Activated effector memory CD4-positive, alpha-beta T cell treated with anti-CD3 and anti-CD28 coated beads, Interleukin-2, amount 50 U/mL, for 16 hours (primary cell): ENCODE results near the gene ZYX.

Experiments
- DNase-seq: peaks from one replicate; pipeline ENCODE4 v3.0.0-alpha.2; 2020

The ZYX gene

GRCh38 chr7:143363016-143363937, 17.9 kb upstream of the ZYX start:
- DNase-seq = no peak

GRCh38 chr7:143367972-143368371, 13.2 kb upstream of the ZYX start:
- no peak for DNase-seq

GRCh38 chr7:143368387-143368786, 12.8 kb upstream of the ZYX start:
- DNase-seq = no peak

GRCh38 chr7:143369678-143370651, 11.2 kb upstream of the ZYX start:
- DNase-seq = no peak

GRCh38 chr7:143372070-143372469, 9.1 kb upstream of the ZYX start:
- DNase-seq = peak; percentile 79

- no peak for DNase-seq
Measured at GRCh38 chr7:143373255-143373794, 7.8 kb upstream of the ZYX start.

GRCh38 chr7:143374561-143374960, 6.6 kb upstream of the ZYX start:
- no peak for DNase-seq

- no peak for DNase-seq
Measured at GRCh38 chr7:143375298-143376034, 5.7 kb upstream of the ZYX start.

GRCh38 chr7:143376396-143376795, 4.7 kb upstream of the ZYX start:
- no peak for DNase-seq

- no peak for DNase-seq
Measured at GRCh38 chr7:143379611-143380259, 1.4 kb upstream of the ZYX start.

- peak; percentile 95 for DNase-seq
Measured at GRCh38 chr7:143380260-143380645, 892 bp upstream of the ZYX start.

- DNase-seq = no peak
Measured at GRCh38 chr7:143381427-143382125, 431 bp downstream of the ZYX start.

- DNase-seq = no peak
Measured at GRCh38 chr7:143382126-143382790, 1.1 kb downstream of the ZYX start.

GRCh38 chr7:143382791-143383641, 1.9 kb downstream of the ZYX start:
- DNase-seq = no peak

- DNase-seq = no peak
Measured at GRCh38 chr7:143383642-143383957, 2.5 kb downstream of the ZYX start.

- DNase-seq = no peak
Measured at GRCh38 chr7:143384148-143384547, 3.0 kb downstream of the ZYX start.

GRCh38 chr7:143384661-143385631, 3.8 kb downstream of the ZYX start:
- no peak for DNase-seq

GRCh38 chr7:143385891-143386781, 5.0 kb downstream of the ZYX start:
- peak; percentile 75 for DNase-seq
